ENCODE data around the gene RGS16. TPM values are rescaled to one million over a fixed set of nuclear protein-coding genes. Genes with fewer than 3 reads are reported as not detected.

Gene RGS16
- total RNA-seq, 1 donor from 2014 or later, result 50.2 TPM

DNA sequence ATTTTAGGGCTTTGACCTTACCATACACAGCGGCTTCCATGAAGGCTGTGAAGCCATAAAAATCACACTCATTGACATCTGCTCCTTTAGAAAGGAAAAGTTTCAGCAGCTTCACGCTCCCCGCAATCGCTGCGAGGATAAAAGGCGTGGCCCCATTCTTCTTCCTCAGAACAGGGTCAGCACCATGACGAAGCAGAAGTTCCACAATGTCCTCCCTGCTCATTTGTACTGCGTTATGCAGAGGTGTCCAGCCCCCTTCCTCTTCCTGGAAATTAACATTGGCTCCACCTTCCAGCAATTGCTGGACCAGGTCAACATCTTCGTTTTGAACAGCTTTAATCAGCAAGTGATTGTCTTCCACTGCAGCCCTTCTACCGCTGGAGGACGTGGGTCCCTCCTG is 17.8 kb downstream of the RGS16 start:
- Mint-ChIP-seq H3K27me3 (ENCODE audit: low read depth) (no peaks in the 10 kb centered on the region), H3K36me3 (ENCODE audit: low read depth) (peaks cover 20% of the 10 kb centered on the region), H3K4me1 (ENCODE audit: low read depth) (peaks cover 30% of the 10 kb centered on the region), H3K4me3 (ENCODE audit: low read depth) (no peak overlapping the region), H3K9me3 (no peaks in the 10 kb centered on the region), H3K27ac (no peak overlapping the region)
- intact Hi-C loops (cut with micrococcal nuclease), result no loop called here
- no peak for DNase-seq (ENCODE audit: low spot score)

DNA sequence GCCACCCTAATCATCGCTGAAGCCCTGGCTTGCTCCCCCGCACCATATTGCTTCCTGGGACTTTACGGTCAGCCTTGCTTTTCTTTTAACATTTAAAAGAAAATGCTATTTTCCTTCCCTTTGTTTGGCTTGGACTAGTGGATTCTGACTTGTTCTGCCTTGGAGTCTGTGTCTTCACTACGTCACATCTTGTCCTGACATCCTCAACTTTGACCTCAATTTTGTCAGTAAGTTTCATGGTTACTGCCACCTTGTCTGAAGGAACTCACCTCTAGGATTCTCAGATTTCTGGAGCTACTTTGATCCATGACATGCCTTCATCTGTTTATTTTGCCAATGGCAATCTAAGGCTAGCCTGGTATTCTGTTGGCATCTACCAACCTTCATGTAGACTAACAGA is 19.4 kb downstream of the RGS16 start:
- H3K4me1 Mint-ChIP-seq (ENCODE audit: low read depth), result peaks cover 26% of the 10 kb centered on the region
- H3K27me3 Mint-ChIP-seq (ENCODE audit: low read depth), result no peaks in the 10 kb centered on the region
- H3K36me3 Mint-ChIP-seq (ENCODE audit: low read depth), result peaks cover 34% of the 10 kb centered on the region
- H3K9me3 Mint-ChIP-seq, result no peaks in the 10 kb centered on the region
- H3K27ac Mint-ChIP-seq, result no peak overlapping the region
- no peak overlapping the region for H3K4me3 Mint-ChIP-seq (ENCODE audit: low read depth)
- intact Hi-C loops (cut with micrococcal nuclease), result no loop called here
- no peak for DNase-seq (ENCODE audit: low spot score)

- DNase-seq (ENCODE audit: low spot score), result no peak
- H3K4me3 Mint-ChIP-seq (ENCODE audit: low read depth), result no peak overlapping the region
- peaks cover 11% of the 10 kb centered on the region for H3K4me1 Mint-ChIP-seq (ENCODE audit: low read depth)
- H3K9me3 Mint-ChIP-seq, result no peaks in the 10 kb centered on the region
- H3K27me3 Mint-ChIP-seq (ENCODE audit: low read depth), result no peaks in the 10 kb centered on the region
- intact Hi-C loops (cut with micrococcal nuclease), result no loop called here
- H3K27ac Mint-ChIP-seq, result no peak overlapping the region
- peaks cover 43% of the 10 kb centered on the region for H3K36me3 Mint-ChIP-seq (ENCODE audit: low read depth)
These were observed 23.5 kb downstream of the RGS16 start for GRCh38 chr1:182580736-182581135.

DNA sequence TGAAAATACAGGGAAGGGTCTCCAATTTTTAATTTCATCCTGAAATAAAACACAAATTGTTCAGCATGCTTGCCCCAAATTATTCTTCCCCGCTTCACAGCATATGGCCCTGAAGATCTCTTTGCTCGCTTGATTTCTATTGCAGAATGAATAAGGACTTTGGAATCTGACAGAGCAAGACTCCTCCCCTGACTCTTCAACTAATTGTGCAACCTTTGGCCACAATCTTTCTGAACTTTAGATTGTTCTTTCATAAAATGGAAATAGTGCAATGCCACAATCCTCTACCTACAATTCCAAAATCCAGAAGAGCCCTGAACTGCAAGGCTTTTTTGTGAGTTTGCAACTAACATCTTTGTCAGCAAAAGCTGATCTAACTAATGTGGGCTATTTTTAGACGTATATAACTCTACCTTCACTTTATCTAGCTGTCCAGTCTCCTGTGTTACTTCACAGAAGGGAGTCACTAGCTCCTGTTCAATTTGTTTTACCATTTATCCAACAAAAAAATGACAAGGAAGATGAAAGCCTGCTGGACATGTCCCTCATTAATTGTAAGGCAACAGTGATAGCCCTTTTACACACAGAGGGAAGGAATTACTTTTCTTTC is 28.5 kb downstream of the RGS16 start:
- Mint-ChIP-seq H3K9me3 (no peaks in the 10 kb centered on the region), H3K36me3 (ENCODE audit: low read depth) (peaks cover 29% of the 10 kb centered on the region), H3K4me1 (ENCODE audit: low read depth) (no peaks in the 10 kb centered on the region), H3K4me3 (ENCODE audit: low read depth) (no peak overlapping the region), H3K27ac (no peak overlapping the region), H3K27me3 (ENCODE audit: low read depth) (no peaks in the 10 kb centered on the region)
- no peak for DNase-seq (ENCODE audit: low spot score)
- intact Hi-C loops (cut with micrococcal nuclease), result no loop called here

GRCh38 chr1:182574156-182574555 is 30.0 kb downstream of the RGS16 start:
- H3K4me1 Mint-ChIP-seq (ENCODE audit: low read depth), result no peaks in the 10 kb centered on the region
- no peaks in the 10 kb centered on the region for H3K9me3 Mint-ChIP-seq

GRCh38 chr1:182570611-182570970 is 33.6 kb downstream of the RGS16 start:
- H3K36me3 Mint-ChIP-seq (ENCODE audit: low read depth), result peaks cover 3% of the 10 kb centered on the region
- H3K9me3 Mint-ChIP-seq, result no peaks in the 10 kb centered on the region
- intact Hi-C loops (cut with micrococcal nuclease), result no loop called here
- peaks cover 2% of the 10 kb centered on the region for H3K27me3 Mint-ChIP-seq (ENCODE audit: low read depth)
- no peak for DNase-seq (ENCODE audit: low spot score)
- no peaks in the 10 kb centered on the region for H3K4me1 Mint-ChIP-seq (ENCODE audit: low read depth)
- H3K27ac Mint-ChIP-seq, result no peak overlapping the region
- no peak overlapping the region for H3K4me3 Mint-ChIP-seq (ENCODE audit: low read depth)

More at GRCh38 chr1:182574156-182574555, 30.0 kb downstream of the RGS16 start:
- no peak overlapping the region for H3K4me3 Mint-ChIP-seq (ENCODE audit: low read depth)
- intact Hi-C loops (cut with micrococcal nuclease), result no loop called here
- no peak overlapping the region for H3K27ac Mint-ChIP-seq
- DNase-seq (ENCODE audit: low spot score), result no peak
- H3K36me3 Mint-ChIP-seq (ENCODE audit: low read depth), result peaks cover 15% of the 10 kb centered on the region
- no peaks in the 10 kb centered on the region for H3K27me3 Mint-ChIP-seq (ENCODE audit: low read depth)

- H3K9me3 Mint-ChIP-seq, result no peaks in the 10 kb centered on the region
- H3K27ac Mint-ChIP-seq, result no peak overlapping the region
- intact Hi-C loops (cut with micrococcal nuclease), result no loop called here
- no peak overlapping the region for H3K4me3 Mint-ChIP-seq (ENCODE audit: low read depth)
- H3K36me3 Mint-ChIP-seq (ENCODE audit: low read depth), result no peaks in the 10 kb centered on the region
- no peaks in the 10 kb centered on the region for H3K4me1 Mint-ChIP-seq (ENCODE audit: low read depth)
- DNase-seq (ENCODE audit: low spot score), result no peak
- peaks cover 6% of the 10 kb centered on the region for H3K27me3 Mint-ChIP-seq (ENCODE audit: low read depth)
These were observed 34.1 kb downstream of the RGS16 start for GRCh38 chr1:182569939-182570610.

GRCh38 chr1:182568647-182569284 is 35.4 kb downstream of the RGS16 start:
- intact Hi-C loops (cut with micrococcal nuclease), result no loop called here
- Mint-ChIP-seq H3K27ac (no peak overlapping the region), H3K36me3 (ENCODE audit: low read depth) (no peaks in the 10 kb centered on the region), H3K9me3 (no peaks in the 10 kb centered on the region), H3K4me3 (ENCODE audit: low read depth) (no peak overlapping the region), H3K27me3 (ENCODE audit: low read depth) (peaks cover 6% of the 10 kb centered on the region), H3K4me1 (ENCODE audit: low read depth) (no peaks in the 10 kb centered on the region)
- DNase-seq (ENCODE audit: low spot score), result no peak

DNA sequence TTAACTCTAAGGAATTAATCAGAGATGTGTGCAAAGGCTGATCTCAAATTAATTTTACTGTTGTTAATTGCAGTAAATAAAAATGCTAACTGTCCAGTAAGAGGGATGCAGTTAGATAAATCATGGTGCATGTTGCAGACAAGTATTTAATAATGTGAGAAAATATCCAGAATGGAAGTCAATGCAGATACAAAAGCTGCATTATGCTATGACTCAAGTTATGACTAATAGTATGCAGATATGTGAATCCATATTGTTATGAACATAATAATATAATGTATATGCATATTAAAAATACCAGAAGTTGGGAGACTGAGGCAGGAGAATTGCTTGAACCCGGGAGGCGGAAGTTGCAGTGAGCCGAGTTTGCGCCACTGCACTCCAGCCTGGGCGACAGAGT is 36.6 kb downstream of the RGS16 start:
- H3K9me3 Mint-ChIP-seq, result no peaks in the 10 kb centered on the region
- no peak overlapping the region for H3K4me3 Mint-ChIP-seq (ENCODE audit: low read depth)
- no peak overlapping the region for H3K27ac Mint-ChIP-seq
- no peaks in the 10 kb centered on the region for H3K4me1 Mint-ChIP-seq (ENCODE audit: low read depth)
- intact Hi-C loops (cut with micrococcal nuclease), result no loop called here
- peaks cover 6% of the 10 kb centered on the region for H3K27me3 Mint-ChIP-seq (ENCODE audit: low read depth)
- no peak for DNase-seq (ENCODE audit: low spot score)
- H3K36me3 Mint-ChIP-seq (ENCODE audit: low read depth), result no peaks in the 10 kb centered on the region

DNA sequence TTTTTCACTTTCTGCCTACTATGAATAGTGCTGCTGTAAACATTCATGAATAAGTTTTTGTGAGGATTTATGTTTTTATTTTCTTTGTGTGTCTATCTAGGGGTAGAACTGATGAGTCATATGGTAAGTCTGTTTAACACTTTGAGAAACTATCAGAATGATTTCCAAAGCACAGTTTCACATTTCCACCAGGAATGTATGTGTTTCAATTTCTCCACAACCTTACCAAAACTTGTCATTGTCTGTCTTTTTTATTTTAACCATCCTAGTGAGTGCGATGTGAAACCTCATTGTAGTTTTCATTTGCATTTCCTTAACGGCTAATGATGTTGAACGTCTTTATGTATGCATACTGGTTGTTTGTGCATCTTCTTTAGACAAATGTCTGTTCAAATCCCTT is 38.7 kb downstream of the RGS16 start:
- Mint-ChIP-seq H3K4me3 (ENCODE audit: low read depth) (no peak overlapping the region), H3K36me3 (ENCODE audit: low read depth) (no peaks in the 10 kb centered on the region)

DNA sequence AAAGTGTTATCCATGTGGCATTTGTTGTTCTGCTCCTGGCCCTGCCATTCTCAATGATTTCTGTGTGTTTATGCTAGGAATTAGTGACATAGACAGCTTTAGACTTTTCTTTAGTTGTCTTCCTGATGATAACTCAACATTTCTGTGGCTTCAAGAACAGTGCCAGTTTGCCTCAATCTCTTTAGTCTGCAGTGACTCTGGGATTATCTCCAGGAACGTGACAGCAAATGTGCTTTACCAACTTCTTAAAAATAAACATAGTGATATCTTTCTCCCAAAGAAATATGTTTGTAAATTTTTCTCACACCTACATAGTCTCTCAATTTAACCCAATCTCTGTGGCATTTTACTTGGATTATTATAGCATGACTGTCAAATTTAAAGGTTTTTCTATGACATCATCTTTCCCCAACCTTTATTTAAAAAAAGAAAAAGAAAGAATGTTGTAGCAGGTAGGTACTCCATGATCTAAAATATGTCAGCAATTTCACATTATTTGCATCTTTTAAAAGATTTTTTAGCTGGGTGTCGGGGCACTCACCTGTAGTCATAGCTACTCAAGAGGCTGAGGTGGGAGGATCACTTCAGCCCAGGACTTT is 39.7 kb downstream of the RGS16 start:
- H3K9me3 Mint-ChIP-seq, result no peaks in the 10 kb centered on the region
- peaks cover 2% of the 10 kb centered on the region for H3K4me1 Mint-ChIP-seq (ENCODE audit: low read depth)
- no peaks in the 10 kb centered on the region for H3K36me3 Mint-ChIP-seq (ENCODE audit: low read depth)
- no peak overlapping the region for H3K27ac Mint-ChIP-seq
- no peak overlapping the region for H3K4me3 Mint-ChIP-seq (ENCODE audit: low read depth)
- DNase-seq (ENCODE audit: low spot score), result no peak
- H3K27me3 Mint-ChIP-seq (ENCODE audit: low read depth), result peaks cover 9% of the 10 kb centered on the region
- intact Hi-C loops (cut with micrococcal nuclease), result no loop called here

More for the DNA sequence above, 38.7 kb downstream of the RGS16 start:
- Mint-ChIP-seq H3K4me1 (ENCODE audit: low read depth) (peaks cover 2% of the 10 kb centered on the region), H3K27ac (no peak overlapping the region), H3K9me3 (no peaks in the 10 kb centered on the region), H3K27me3 (ENCODE audit: low read depth) (peaks cover 9% of the 10 kb centered on the region)
- intact Hi-C loops (cut with micrococcal nuclease), result no loop called here
- DNase-seq (ENCODE audit: low spot score), result no peak

DNA sequence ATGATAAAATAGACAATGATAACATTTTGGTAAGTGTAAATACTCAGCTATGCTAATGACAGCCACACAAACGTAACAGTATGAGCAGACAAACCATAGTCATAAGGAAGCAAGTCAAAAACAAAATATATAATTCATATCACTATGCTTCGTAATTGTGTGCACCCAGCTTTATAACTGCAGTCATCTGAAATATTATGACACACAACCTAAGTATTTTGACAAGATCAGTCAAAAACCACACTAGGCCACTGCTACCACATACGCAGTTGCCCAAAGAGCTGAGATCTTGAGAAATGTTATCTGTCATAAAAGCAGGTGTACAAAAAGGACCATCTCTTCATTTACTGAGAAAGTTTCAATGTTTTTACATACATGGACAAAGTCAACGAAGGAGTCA is 41.1 kb downstream of the RGS16 start:
- H3K9me3 Mint-ChIP-seq, result no peaks in the 10 kb centered on the region
- H3K36me3 Mint-ChIP-seq (ENCODE audit: low read depth), result no peaks in the 10 kb centered on the region
- no peak overlapping the region for H3K27ac Mint-ChIP-seq
- H3K4me3 Mint-ChIP-seq (ENCODE audit: low read depth), result no peak overlapping the region
- no peak for DNase-seq (ENCODE audit: low spot score)
- H3K27me3 Mint-ChIP-seq (ENCODE audit: low read depth), result peaks cover 9% of the 10 kb centered on the region
- peaks cover 2% of the 10 kb centered on the region for H3K4me1 Mint-ChIP-seq (ENCODE audit: low read depth)
- intact Hi-C loops (cut with micrococcal nuclease), result no loop called here

- no peak for DNase-seq (ENCODE audit: low spot score)
- Mint-ChIP-seq H3K4me3 (ENCODE audit: low read depth) (no peak overlapping the region), H3K36me3 (ENCODE audit: low read depth) (no peaks in the 10 kb centered on the region), H3K9me3 (no peaks in the 10 kb centered on the region), H3K27me3 (ENCODE audit: low read depth) (peaks cover 6% of the 10 kb centered on the region), H3K4me1 (ENCODE audit: low read depth) (peaks cover 2% of the 10 kb centered on the region), H3K27ac (no peak overlapping the region)
- intact Hi-C loops (cut with micrococcal nuclease), result no loop called here
These were observed 42.7 kb downstream of the RGS16 start for GRCh38 chr1:182561456-182561855.

Data from activated T-helper 2 cell treated with anti-CD3 and anti-CD28 coated beads, Interferon-gamma antibody, Interleukin-2, Interleukin-4, amounts not matched to agents 10 μg/mL and 5 μg/mL and 100 μg/mL, durations not matched to agents 14 hours and 24 hours and 36 hours (primary cell).